NB4 (cell line): ENCODE data around the gene SMPD3.

Source experiments
- MYC ChIP-seq: IDR thresholded peaks from 2 replicates; pipeline ENCODE4 v1.6.1; 2011; ENCODE audit warnings: low read depth, low read length
- POLR2A ChIP-seq: IDR thresholded peaks from 2 replicates; pipeline ENCODE4 v1.6.1; 2011; ENCODE audit warnings: mild to moderate bottlenecking; ENCODE audit not compliant: insufficient read length; ENCODE audit errors: extremely low read depth
- TF ChIP-seq, protein P1 (sequence below): IDR thresholded peaks from one replicate; pipeline ENCODE4 v1.5.1; 2012; ENCODE audit warnings: low read depth, low read length
- TF ChIP-seq, protein P2 (sequence below): IDR thresholded peaks from 2 replicates; pipeline ENCODE4 v1.6.1; 2011; ENCODE audit warnings: low read depth, low read length

DNA sequence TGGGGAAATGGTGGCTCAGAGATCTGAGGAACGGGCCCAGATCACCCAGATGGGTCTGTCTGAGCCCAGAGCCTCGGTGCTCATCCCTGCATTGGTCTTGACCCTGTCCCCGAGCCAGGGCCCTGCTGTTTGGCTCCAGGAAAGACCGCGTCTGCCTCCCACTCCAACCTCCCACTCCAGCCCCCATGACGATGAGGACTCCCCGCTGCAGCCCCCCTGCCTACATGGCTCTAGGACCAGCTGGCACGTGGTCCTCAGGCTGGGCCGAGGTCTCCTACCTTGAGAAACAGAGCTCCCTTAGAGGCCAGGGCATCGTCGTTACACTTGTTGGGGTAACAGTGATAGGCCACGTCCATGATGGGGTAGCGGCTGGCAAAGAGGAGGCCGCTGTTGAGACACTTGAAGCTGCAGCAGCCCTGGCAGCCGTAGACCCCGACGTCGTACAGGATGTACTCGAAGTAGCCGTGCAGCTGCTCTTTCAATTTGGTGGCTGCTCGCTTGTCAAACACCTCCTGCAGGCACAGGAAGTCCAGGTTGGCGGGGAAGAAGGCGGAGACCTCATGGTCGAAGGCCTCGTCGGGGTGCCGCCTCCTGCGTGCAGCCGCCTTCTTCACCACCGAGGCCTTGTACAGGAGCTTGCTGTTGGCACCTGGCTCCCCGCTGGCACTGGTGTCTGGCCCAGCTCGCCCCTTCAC, 77.6 kb downstream of the SMPD3 start:
- TF ChIP-seq, protein P1, sequence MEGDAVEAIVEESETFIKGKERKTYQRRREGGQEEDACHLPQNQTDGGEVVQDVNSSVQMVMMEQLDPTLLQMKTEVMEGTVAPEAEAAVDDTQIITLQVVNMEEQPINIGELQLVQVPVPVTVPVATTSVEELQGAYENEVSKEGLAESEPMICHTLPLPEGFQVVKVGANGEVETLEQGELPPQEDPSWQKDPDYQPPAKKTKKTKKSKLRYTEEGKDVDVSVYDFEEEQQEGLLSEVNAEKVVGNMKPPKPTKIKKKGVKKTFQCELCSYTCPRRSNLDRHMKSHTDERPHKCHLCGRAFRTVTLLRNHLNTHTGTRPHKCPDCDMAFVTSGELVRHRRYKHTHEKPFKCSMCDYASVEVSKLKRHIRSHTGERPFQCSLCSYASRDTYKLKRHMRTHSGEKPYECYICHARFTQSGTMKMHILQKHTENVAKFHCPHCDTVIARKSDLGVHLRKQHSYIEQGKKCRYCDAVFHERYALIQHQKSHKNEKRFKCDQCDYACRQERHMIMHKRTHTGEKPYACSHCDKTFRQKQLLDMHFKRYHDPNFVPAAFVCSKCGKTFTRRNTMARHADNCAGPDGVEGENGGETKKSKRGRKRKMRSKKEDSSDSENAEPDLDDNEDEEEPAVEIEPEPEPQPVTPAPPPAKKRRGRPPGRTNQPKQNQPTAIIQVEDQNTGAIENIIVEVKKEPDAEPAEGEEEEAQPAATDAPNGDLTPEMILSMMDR: no peak
- no peak for TF ChIP-seq MYC
- TF ChIP-seq, protein P2, sequence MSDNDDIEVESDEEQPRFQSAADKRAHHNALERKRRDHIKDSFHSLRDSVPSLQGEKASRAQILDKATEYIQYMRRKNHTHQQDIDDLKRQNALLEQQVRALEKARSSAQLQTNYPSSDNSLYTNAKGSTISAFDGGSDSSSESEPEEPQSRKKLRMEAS: no peak
- TF ChIP-seq POLR2A: no peak
